ENCODE results near the gene PHLPP1. TPM values are rescaled to one million over a fixed set of nuclear protein-coding genes. Genes with fewer than 3 reads are reported as not detected.

Gene PHLPP1
- total RNA-seq, 2 experiments from 2014 or later = 6.8 to 7.1 TPM

- DNase-seq = no peak
- Histone ChIP-seq H3K36me3 (ENCODE audit: insufficient read depth, low read length) (no peaks in the 10 kb centered on the region), H3K27ac (ENCODE audit: low read depth in 1 of 2, low read length in 2 of 2) (no peak overlapping the region), H3K4me3 (ENCODE audit: low read length) (no peak overlapping the region), H3K9me3 (ENCODE audit: control insufficient read depth in 1 of 2, insufficient read depth in 1 of 2, low read length in 2 of 2) (no peaks in the 10 kb centered on the region), H3K4me1 (ENCODE audit: insufficient read depth, low read length) (no peaks in the 10 kb centered on the region), H3K27me3 (ENCODE audit: control insufficient read depth in 1 of 2, insufficient read depth in 2 of 2, low read length in 2 of 2) (no peaks in the 10 kb centered on the region)
- no peak for ATAC-seq (ENCODE audit: poor library complexity)
- no peak for TF ChIP-seq CTCF (IDR thresholded peaks at IDR 0.05)
- no peaks in the 10 kb centered on the region for H3K36me3 Mint-ChIP-seq (ENCODE audit: low read depth)
- H3K4me3 Mint-ChIP-seq = no peak overlapping the region
- H3K9me3 Mint-ChIP-seq = no peaks in the 10 kb centered on the region
- H3K4me1 Mint-ChIP-seq (ENCODE audit: low read depth) = no peaks in the 10 kb centered on the region
- POLR2A ChIA-PET = no interaction called here
- CTCF ChIA-PET = no interaction called here
- intact Hi-C loops (cut with DNase I, micrococcal nuclease) = no loop called here
- peaks cover 15% of the 10 kb centered on the region for H3K27me3 Mint-ChIP-seq
- H3K27ac Mint-ChIP-seq = no peak overlapping the region
Measured at GRCh38 chr18:62990653-62991052, 275.3 kb downstream of the PHLPP1 start.

- no peak for TF ChIP-seq CTCF (IDR thresholded peaks at IDR 0.05)
- Mint-ChIP-seq H3K36me3 (ENCODE audit: low read depth) (no peaks in the 10 kb centered on the region), H3K4me3 (no peak overlapping the region), H3K27me3 (peaks cover 15% of the 10 kb centered on the region), H3K4me1 (ENCODE audit: low read depth) (no peaks in the 10 kb centered on the region), H3K9me3 (no peaks in the 10 kb centered on the region), H3K27ac (no peak overlapping the region)
- intact Hi-C loops (cut with DNase I, micrococcal nuclease) = no loop called here
- DNase-seq (no peak), ATAC-seq (ENCODE audit: poor library complexity) (no peak)
- Histone ChIP-seq H3K27ac (ENCODE audit: low read depth in 1 of 2, low read length in 2 of 2) (no peak overlapping the region), H3K4me3 (ENCODE audit: low read length) (no peak overlapping the region), H3K27me3 (ENCODE audit: control insufficient read depth in 1 of 2, insufficient read depth in 2 of 2, low read length in 2 of 2) (no peaks in the 10 kb centered on the region), H3K4me1 (ENCODE audit: insufficient read depth, low read length) (no peaks in the 10 kb centered on the region), H3K9me3 (ENCODE audit: control insufficient read depth in 1 of 2, insufficient read depth in 1 of 2, low read length in 2 of 2) (no peaks in the 10 kb centered on the region), H3K36me3 (ENCODE audit: insufficient read depth, low read length) (no peaks in the 10 kb centered on the region)
- ChIA-PET CTCF (no interaction called here), POLR2A (no interaction called here)
Measured at GRCh38 chr18:62991389-62991788, 276.0 kb downstream of the PHLPP1 start.

- Histone ChIP-seq H3K4me3 (ENCODE audit: low read length) (no peak overlapping the region), H3K4me1 (ENCODE audit: insufficient read depth, low read length) (no peaks in the 10 kb centered on the region), H3K27me3 (ENCODE audit: control insufficient read depth in 1 of 2, insufficient read depth in 2 of 2, low read length in 2 of 2) (no peaks in the 10 kb centered on the region), H3K36me3 (ENCODE audit: insufficient read depth, low read length) (no peaks in the 10 kb centered on the region), H3K27ac (ENCODE audit: low read depth in 1 of 2, low read length in 2 of 2) (no peak overlapping the region), H3K9me3 (ENCODE audit: control insufficient read depth in 1 of 2, insufficient read depth in 1 of 2, low read length in 2 of 2) (no peaks in the 10 kb centered on the region)
- ATAC-seq (ENCODE audit: poor library complexity) (no peak), DNase-seq (no peak)
- ChIA-PET CTCF (no interaction called here), POLR2A (no interaction called here)
- no peak overlapping the region for H3K4me3 Mint-ChIP-seq
- no peaks in the 10 kb centered on the region for H3K36me3 Mint-ChIP-seq (ENCODE audit: low read depth)
- H3K9me3 Mint-ChIP-seq = no peaks in the 10 kb centered on the region
- no peaks in the 10 kb centered on the region for H3K4me1 Mint-ChIP-seq (ENCODE audit: low read depth)
- TF ChIP-seq CTCF (IDR thresholded peaks at IDR 0.05) = no peak
- intact Hi-C loops (cut with DNase I, micrococcal nuclease) = no loop called here
- no peak overlapping the region for H3K27ac Mint-ChIP-seq
- H3K27me3 Mint-ChIP-seq = peaks cover 15% of the 10 kb centered on the region
Measured at GRCh38 chr18:62991959-62992358, 276.6 kb downstream of the PHLPP1 start.
